ES-I3 (cell line): Measurements from ENCODE around the gene FBXO47.

Experiments used
- H3K36me3 ChIP-seq: 2 replicates; pipeline ENCODE4 v1.6.1; 2013; ENCODE audit warnings: mild to moderate bottlenecking, low read length, control low read depth, moderate library complexity; ENCODE audit not compliant: insufficient read depth
- H3K4me1 ChIP-seq: 2 replicates; pipeline ENCODE4 v1.6.1; 2013; ENCODE audit warnings: mild to moderate bottlenecking, control low read depth, low read length; ENCODE audit not compliant: insufficient read depth
- H3K9ac ChIP-seq: 2 replicates; pipeline ENCODE4 v1.6.1; 2013; ENCODE audit warnings: low read depth, mild to moderate bottlenecking, low read length, moderate library complexity
- H3K9me3 ChIP-seq: 2 replicates; pipeline ENCODE4 v1.6.1; 2013; ENCODE audit warnings: mild to moderate bottlenecking, low read length, moderate library complexity; ENCODE audit not compliant: control insufficient read depth, insufficient read depth

FBXO47 gene

GRCh38 chr17:38896346-38896954, 70.8 kb downstream of the FBXO47 start:
- Histone ChIP-seq H3K9ac (no peak overlapping the region), H3K4me1 (peaks cover 10% of the 10 kb centered on the region), H3K9me3 (no peaks in the 10 kb centered on the region), H3K36me3 (peaks cover 11% of the 10 kb centered on the region)

- H3K9me3 ChIP-seq = no peaks in the 10 kb centered on the region
- no peak overlapping the region for H3K9ac ChIP-seq
- H3K4me1 ChIP-seq = no peaks in the 10 kb centered on the region; the same call in 1 of the 2 replicates
- H3K36me3 ChIP-seq = peaks cover 13% of the 10 kb centered on the region
Observed at GRCh38 chr17:38894276-38894675, 72.9 kb downstream of the FBXO47 start.

- Histone ChIP-seq H3K9me3 (no peaks in the 10 kb centered on the region), H3K9ac (no peak overlapping the region), H3K4me1 (no peaks in the 10 kb centered on the region; the same call in 1 of the 2 replicates), H3K36me3 (peaks cover 12% of the 10 kb centered on the region)
Observed at GRCh38 chr17:38893607-38894006, 73.6 kb downstream of the FBXO47 start.

GRCh38 chr17:38893113-38893512, 74.1 kb downstream of the FBXO47 start:
- peaks cover 9% of the 10 kb centered on the region; the same call in 1 of the 2 replicates for H3K36me3 ChIP-seq
- H3K9me3 ChIP-seq = no peaks in the 10 kb centered on the region
- H3K4me1 ChIP-seq = no peaks in the 10 kb centered on the region; the same call in 1 of the 2 replicates
- no peak overlapping the region for H3K9ac ChIP-seq

GRCh38 chr17:38892620-38893019, 74.6 kb downstream of the FBXO47 start:
- peaks cover 9% of the 10 kb centered on the region; the same call in 1 of the 2 replicates for H3K36me3 ChIP-seq
- no peak overlapping the region for H3K9ac ChIP-seq

GRCh38 chr17:38892083-38892482, 75.1 kb downstream of the FBXO47 start:
- no peaks in the 10 kb centered on the region; the same call in 1 of the 2 replicates for H3K4me1 ChIP-seq
- H3K36me3 ChIP-seq = peaks cover 6% of the 10 kb centered on the region; the same call in 1 of the 2 replicates
- no peaks in the 10 kb centered on the region for H3K9me3 ChIP-seq
- no peak overlapping the region for H3K9ac ChIP-seq

More at GRCh38 chr17:38892620-38893019, 74.6 kb downstream of the FBXO47 start:
- Histone ChIP-seq H3K9me3 (no peaks in the 10 kb centered on the region), H3K4me1 (no peaks in the 10 kb centered on the region; the same call in 1 of the 2 replicates)

GRCh38 chr17:38891441-38891840, 75.8 kb downstream of the FBXO47 start:
- Histone ChIP-seq H3K9me3 (no peaks in the 10 kb centered on the region), H3K36me3 (0 out of 2 replicates have a peak, but pooled peaks cover 2% of the 10 kb centered on the region), H3K9ac (no peak overlapping the region), H3K4me1 (no peaks in the 10 kb centered on the region; the same call in 1 of the 2 replicates)

GRCh38 chr17:38890410-38890746, 76.8 kb downstream of the FBXO47 start:
- H3K9ac ChIP-seq = no peak overlapping the region
- 0 out of 2 replicates have a peak, but pooled peaks cover 2% of the 10 kb centered on the region for H3K36me3 ChIP-seq

GRCh38 chr17:38889745-38890409, 77.3 kb downstream of the FBXO47 start:
- Histone ChIP-seq H3K4me1 (peaks cover 11% of the 10 kb centered on the region), H3K9ac (no peak overlapping the region), H3K9me3 (no peaks in the 10 kb centered on the region), H3K36me3 (0 out of 2 replicates have a peak, but pooled peaks cover 2% of the 10 kb centered on the region)

More at GRCh38 chr17:38890410-38890746, 76.8 kb downstream of the FBXO47 start:
- H3K4me1 ChIP-seq = peaks cover 6% of the 10 kb centered on the region
- H3K9me3 ChIP-seq = no peaks in the 10 kb centered on the region

- Histone ChIP-seq H3K4me1 (peaks cover 15% of the 10 kb centered on the region), H3K9ac (no peak overlapping the region), H3K9me3 (no peaks in the 10 kb centered on the region), H3K36me3 (0 out of 2 replicates have a peak, but pooled peaks cover 2% of the 10 kb centered on the region)
Observed at GRCh38 chr17:38888842-38889241, 78.4 kb downstream of the FBXO47 start.

GRCh38 chr17:38886643-38887010, 80.6 kb downstream of the FBXO47 start:
- Histone ChIP-seq H3K9me3 (no peaks in the 10 kb centered on the region), H3K4me1 (peaks cover 31% of the 10 kb centered on the region), H3K9ac (no peak overlapping the region), H3K36me3 (0 out of 2 replicates have a peak, but pooled peaks cover 2% of the 10 kb centered on the region)
